ENCODE data around the gene FLNB.

Gene FLNB

DNA sequence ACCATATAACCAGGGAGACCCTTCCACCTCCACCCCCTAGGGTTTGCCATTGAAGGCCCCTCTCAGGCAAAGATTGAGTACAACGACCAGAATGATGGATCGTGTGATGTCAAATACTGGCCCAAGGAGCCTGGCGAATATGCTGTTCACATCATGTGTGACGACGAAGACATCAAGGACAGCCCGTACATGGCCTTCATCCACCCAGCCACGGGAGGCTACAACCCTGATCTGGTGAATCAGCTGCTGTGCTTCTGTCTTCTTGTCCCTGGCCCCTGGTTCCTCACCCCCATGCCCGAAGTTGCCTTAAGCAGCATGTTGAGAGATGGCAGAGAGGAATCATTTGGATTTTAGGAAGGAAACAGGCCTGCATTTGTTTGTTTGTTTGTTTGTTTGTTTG is 98.4 kb downstream of the FLNB start:
- DNase-seq (ENCODE audit: insufficient read length, low spot score) = no peak
- FAIRE-seq = no peak
- TF ChIP-seq SPI1 (IDR thresholded peaks at IDR 0.05; ENCODE audit: low read depth, low read length) = no peak
- no peak for TF ChIP-seq PAX5 (IDR thresholded peaks at IDR 0.05; ENCODE audit: insufficient read depth, low read length, severe bottlenecking)
- TF ChIP-seq POLR2AphosphoS5 (IDR thresholded peaks at IDR 0.05; ENCODE audit: low read depth, low read length) = no peak
- no peak for TF ChIP-seq TAF1 (IDR thresholded peaks at IDR 0.05; ENCODE audit: low read depth, low read length)

- FAIRE-seq (no peak), DNase-seq (ENCODE audit: insufficient read length, low spot score) (no peak)
- TF ChIP-seq PAX5 (IDR thresholded peaks at IDR 0.05; ENCODE audit: insufficient read depth, low read length, severe bottlenecking) = no peak
- TF ChIP-seq POU2F2 (IDR thresholded peaks at IDR 0.05; ENCODE audit: low read depth, low read length) = no peak
- no peak for TF ChIP-seq POLR2A (IDR thresholded peaks at IDR 0.05; ENCODE audit: low read depth, low read length)
- no peak for TF ChIP-seq POLR2AphosphoS5 (IDR thresholded peaks at IDR 0.05; ENCODE audit: low read depth, low read length)
- no peak for TF ChIP-seq TAF1 (IDR thresholded peaks at IDR 0.05; ENCODE audit: low read depth, low read length)
- no peak for TF ChIP-seq SPI1 (IDR thresholded peaks at IDR 0.05; ENCODE audit: low read depth, low read length)
Observed at GRCh38 chr3:58107597-58107996, 99.4 kb downstream of the FLNB start.

GRCh38 chr3:58109752-58110151 is 101.5 kb downstream of the FLNB start:
- DNase-seq (ENCODE audit: insufficient read length, low spot score) (no peak), FAIRE-seq (no peak)
- no peak for TF ChIP-seq PAX5 (IDR thresholded peaks at IDR 0.05; ENCODE audit: insufficient read depth, low read length, severe bottlenecking)
- TF ChIP-seq SPI1 (IDR thresholded peaks at IDR 0.05; ENCODE audit: low read depth, low read length) = no peak
- no peak for TF ChIP-seq POLR2A (IDR thresholded peaks at IDR 0.05; ENCODE audit: low read depth, low read length)
- TF ChIP-seq POLR2AphosphoS5 (IDR thresholded peaks at IDR 0.05; ENCODE audit: low read depth, low read length) = no peak
- TF ChIP-seq TAF1 (IDR thresholded peaks at IDR 0.05; ENCODE audit: low read depth, low read length) = no peak
- TF ChIP-seq POU2F2 (IDR thresholded peaks at IDR 0.05; ENCODE audit: low read depth, low read length) = no peak

DNA sequence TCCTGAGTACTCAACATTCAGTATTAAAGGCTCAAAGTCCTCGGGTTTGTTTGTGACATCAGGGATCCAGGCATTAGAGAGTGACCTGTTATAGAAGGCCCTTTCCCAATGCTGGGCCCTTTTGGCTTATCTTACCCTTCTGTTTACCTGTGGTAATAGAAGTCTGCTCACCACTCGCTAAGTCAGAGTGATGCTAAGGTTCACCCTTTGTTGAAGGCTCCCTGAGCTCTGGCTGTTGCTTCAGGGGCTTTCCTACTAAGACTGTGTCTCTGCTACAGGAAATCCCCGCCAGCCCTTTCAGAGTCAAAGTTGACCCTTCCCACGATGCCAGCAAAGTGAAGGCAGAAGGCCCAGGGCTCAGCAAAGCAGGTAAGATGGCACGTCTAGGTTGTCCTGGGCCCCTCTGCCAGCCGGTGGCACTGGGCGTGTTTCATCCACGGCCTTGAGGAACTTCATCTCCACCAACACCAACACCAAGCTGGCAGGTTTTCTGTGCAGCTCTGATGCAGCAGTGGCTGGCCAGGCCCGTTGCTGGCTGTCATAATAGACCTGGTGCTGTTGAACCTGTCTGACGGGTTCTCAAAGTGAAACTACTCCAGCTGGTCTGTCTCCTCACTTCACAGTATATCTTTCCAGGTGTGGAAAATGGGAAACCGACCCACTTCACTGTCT is 103.4 kb downstream of the FLNB start:
- TF ChIP-seq SPI1 (IDR thresholded peaks at IDR 0.05; ENCODE audit: low read depth, low read length) = no peak
- TF ChIP-seq PAX5 (IDR thresholded peaks at IDR 0.05; ENCODE audit: insufficient read depth, low read length, severe bottlenecking) = no peak
- no peak for TF ChIP-seq POLR2AphosphoS5 (IDR thresholded peaks at IDR 0.05; ENCODE audit: low read depth, low read length)
- TF ChIP-seq POU2F2 (IDR thresholded peaks at IDR 0.05; ENCODE audit: low read depth, low read length) = no peak
- no peak; the same call in 1 of the 2 replicates for TF ChIP-seq TAF1 (IDR thresholded peaks at IDR 0.05; ENCODE audit: low read depth, low read length)
- DNase-seq (ENCODE audit: insufficient read length, low spot score) = no peak
- FAIRE-seq = peak; percentile 41

- FAIRE-seq (no peak), DNase-seq (ENCODE audit: insufficient read length, low spot score) (no peak)
- no peak for TF ChIP-seq POLR2A (IDR thresholded peaks at IDR 0.05; ENCODE audit: low read depth, low read length)
- TF ChIP-seq TAF1 (IDR thresholded peaks at IDR 0.05; ENCODE audit: low read depth, low read length) = no peak
- no peak for TF ChIP-seq SPI1 (IDR thresholded peaks at IDR 0.05; ENCODE audit: low read depth, low read length)
- no peak for TF ChIP-seq POLR2AphosphoS5 (IDR thresholded peaks at IDR 0.05; ENCODE audit: low read depth, low read length)
- TF ChIP-seq POU2F2 (IDR thresholded peaks at IDR 0.05; ENCODE audit: low read depth, low read length) = no peak
- TF ChIP-seq PAX5 (IDR thresholded peaks at IDR 0.05; ENCODE audit: insufficient read depth, low read length, severe bottlenecking) = no peak
Observed at GRCh38 chr3:58112185-58112535, 103.9 kb downstream of the FLNB start.

GRCh38 chr3:58115175-58115574 is 107.0 kb downstream of the FLNB start:
- DNase-seq (ENCODE audit: insufficient read length, low spot score) = no peak
- TF ChIP-seq POLR2A (IDR thresholded peaks at IDR 0.05; ENCODE audit: low read depth, low read length) = no peak
- TF ChIP-seq POLR2AphosphoS5 (IDR thresholded peaks at IDR 0.05; ENCODE audit: low read depth, low read length) = no peak
- TF ChIP-seq SPI1 (IDR thresholded peaks at IDR 0.05; ENCODE audit: low read depth, low read length) = no peak
- no peak for TF ChIP-seq PAX5 (IDR thresholded peaks at IDR 0.05; ENCODE audit: insufficient read depth, low read length, severe bottlenecking)
- no peak for TF ChIP-seq TAF1 (IDR thresholded peaks at IDR 0.05; ENCODE audit: low read depth, low read length)
- TF ChIP-seq POU2F2 (IDR thresholded peaks at IDR 0.05; ENCODE audit: low read depth, low read length) = no peak
- no peak for FAIRE-seq

GRCh38 chr3:58116161-58116955 is 108.1 kb downstream of the FLNB start:
- DNase-seq (ENCODE audit: insufficient read length, low spot score) = peak; percentile 43

GRCh38 chr3:58116985-58117384 is 108.8 kb downstream of the FLNB start:
- FAIRE-seq = peak; percentile 40
- TF ChIP-seq PAX5 (IDR thresholded peaks at IDR 0.05; ENCODE audit: insufficient read depth, low read length, severe bottlenecking) = no peak
- no peak for TF ChIP-seq POLR2A (IDR thresholded peaks at IDR 0.05; ENCODE audit: low read depth, low read length)
- TF ChIP-seq POU2F2 (IDR thresholded peaks at IDR 0.05; ENCODE audit: low read depth, low read length) = no peak
- TF ChIP-seq POLR2AphosphoS5 (IDR thresholded peaks at IDR 0.05; ENCODE audit: low read depth, low read length) = no peak
- no peak for TF ChIP-seq TAF1 (IDR thresholded peaks at IDR 0.05; ENCODE audit: low read depth, low read length)
- no peak for TF ChIP-seq SPI1 (IDR thresholded peaks at IDR 0.05; ENCODE audit: low read depth, low read length)
- no peak for DNase-seq (ENCODE audit: insufficient read length, low spot score)

More at GRCh38 chr3:58116161-58116955, 108.1 kb downstream of the FLNB start:
- FAIRE-seq = peak; percentile 92
- no peak for TF ChIP-seq POLR2AphosphoS5 (IDR thresholded peaks at IDR 0.05; ENCODE audit: low read depth, low read length)
- TF ChIP-seq SPI1 (IDR thresholded peaks at IDR 0.05; ENCODE audit: low read depth, low read length) = peak; percentile 71

DNA sequence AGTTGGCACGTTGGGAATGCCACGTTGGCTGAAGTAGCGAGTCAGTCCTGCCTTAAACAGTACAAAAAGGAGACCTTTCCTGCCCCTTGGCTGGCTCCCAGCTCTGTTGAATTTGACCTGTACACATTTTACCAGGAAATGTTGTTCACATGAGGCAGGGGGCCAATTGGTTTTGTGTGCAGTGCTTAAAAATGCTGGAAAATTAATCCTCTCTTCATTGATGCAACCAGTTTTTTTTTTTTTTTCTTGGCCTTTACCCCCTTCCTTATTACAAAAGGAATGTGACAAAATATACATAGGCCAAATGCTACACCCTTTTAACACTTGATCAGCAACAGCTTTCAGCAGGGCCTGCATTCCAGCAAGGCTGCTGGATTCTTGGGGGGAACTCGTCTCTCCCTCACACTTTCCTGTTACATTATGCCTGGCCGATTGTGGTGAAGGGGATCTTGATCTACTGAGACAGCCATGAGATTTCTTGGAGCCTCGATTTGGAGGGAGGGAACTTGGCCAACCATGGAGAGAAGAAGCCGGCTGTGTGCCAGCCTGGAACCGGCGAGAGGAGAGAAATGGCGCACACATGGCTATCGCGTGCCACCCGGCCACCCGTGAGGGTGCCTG is 109.4 kb downstream of the FLNB start:
- no peak for DNase-seq (ENCODE audit: insufficient read length, low spot score)
- no peak for FAIRE-seq
- TF ChIP-seq PAX5 (IDR thresholded peaks at IDR 0.05; ENCODE audit: insufficient read depth, low read length, severe bottlenecking) = no peak
- no peak for TF ChIP-seq POLR2A (IDR thresholded peaks at IDR 0.05; ENCODE audit: low read depth, low read length)
- no peak for TF ChIP-seq POLR2AphosphoS5 (IDR thresholded peaks at IDR 0.05; ENCODE audit: low read depth, low read length)
- TF ChIP-seq POU2F2 (IDR thresholded peaks at IDR 0.05; ENCODE audit: low read depth, low read length) = no peak
- no peak for TF ChIP-seq TAF1 (IDR thresholded peaks at IDR 0.05; ENCODE audit: low read depth, low read length)
- no peak for TF ChIP-seq SPI1 (IDR thresholded peaks at IDR 0.05; ENCODE audit: low read depth, low read length)

All from GM12891 (cell line).